PC-9 (cell line): ENCODE data around the gene ROR2. TPM values are rescaled to one million over a fixed set of nuclear protein-coding genes. Genes with fewer than 3 reads are reported as not detected.

Experiments used
- BruUV-seq: library from RNA; stranded (reverse); fragments of 400-500 nt; replicated peaks from 2 replicates; lab custom pipeline; 2021; lab: Mats Ljungman, UMichigan
- CTCF ChIA-PET: fragments of 300-600 bp; sonication (Branson Sonifier 250); formaldehyde crosslinking; loops from one replicate; lab custom pipeline; 2022; ENCODE audit warnings: antibody characterized with exemption; lab: Charles Lee
- POLR2A ChIA-PET: fragments of 300-600 bp; sonication (Branson Sonifier 250); formaldehyde crosslinking; loops from one replicate; lab custom pipeline; 2022; ENCODE audit warnings: antibody characterized with exemption; ENCODE audit not compliant: unreplicated experiment; lab: Charles Lee
- DNase-seq, 2 experiments: peaks; one replicate each; pipeline versions ENCODE4 v3.0.0 to v3.0.0-alpha.2; 2015 to 2022; ENCODE audit warnings: mixed read lengths in 1 of 2
- H2AFZ ChIP-seq: fragments of 200-600 bp; sonication (generic); 2 replicates; pipeline ENCODE4 v1.8.1; 2017; ENCODE audit warnings: antibody characterized with exemption
- H3F3A ChIP-seq: fragments of 200-600 bp; sonication (generic); 2 replicates; pipeline ENCODE4 v1.8.1; 2017; ENCODE audit warnings: antibody characterized with exemption, mild to moderate bottlenecking, low read depth; ENCODE audit not compliant: insufficient read depth
- H3K27ac ChIP-seq: fragments of 200-600 bp; sonication (generic); 2 replicates; pipeline ENCODE4 v1.6.1; 2016; ENCODE audit warnings: mixed run types
- H3K27me3 ChIP-seq: fragments of 200-600 bp; sonication (generic); 2 replicates; pipeline ENCODE4 v1.6.1; 2016; ENCODE audit warnings: low read depth, mixed run types; ENCODE audit not compliant: insufficient read depth
- H3K36me3 ChIP-seq: fragments of 200-600 bp; sonication (generic); 2 replicates; pipeline ENCODE4 v1.6.1; 2016; ENCODE audit warnings: low read depth, mixed run types
- H3K4me1 ChIP-seq: fragments of 200-600 bp; sonication (generic); replicated peaks from 2 replicates; pipeline ENCODE4 v1.6.1; 2016; ENCODE audit warnings: mixed run types; ENCODE audit not compliant: insufficient read depth
- H3K4me2 ChIP-seq: fragments of 200-600 bp; sonication (generic); 2 replicates; pipeline ENCODE4 v1.6.1; 2017; ENCODE audit warnings: mixed run types
- H3K4me3 ChIP-seq: fragments of 200-600 bp; sonication (generic); 2 replicates; pipeline ENCODE4 v1.6.1; 2016; ENCODE audit warnings: mixed run types
- H3K79me2 ChIP-seq: fragments of 200-600 bp; sonication (generic); 2 replicates; pipeline ENCODE4 v1.6.1; 2017; ENCODE audit warnings: low read depth, mixed run types
- H3K9me2 ChIP-seq: fragments of 200-600 bp; sonication (generic); 2 replicates; pipeline ENCODE4 v1.8.1; 2017; ENCODE audit warnings: mild to moderate bottlenecking; ENCODE audit not compliant: insufficient read depth
- H3K9me3 ChIP-seq: fragments of 200-600 bp; sonication (generic); 2 replicates; pipeline ENCODE4 v1.8.1; 2016; ENCODE audit warnings: low read depth; ENCODE audit not compliant: insufficient read depth
- H4K20me1 ChIP-seq: fragments of 200-600 bp; sonication (generic); 2 replicates; pipeline ENCODE4 v1.8.1; 2017; ENCODE audit not compliant: insufficient read depth
- EZH2 ChIP-seq: fragments of 200-600 bp; sonication (generic); IDR thresholded peaks from 2 replicates; pipeline ENCODE4 v1.8.0; 2017; ENCODE audit warnings: antibody characterized with exemption, low read depth
- intact Hi-C: fragments of 100-400 bp; cut with micrococcal nuclease; formaldehyde crosslinking; loops from one replicate; pipeline ENCODE4 v1.10.0; 2022; ENCODE audit not compliant: unreplicated experiment
- total RNA-seq: library from RNA; stranded (reverse); gene quantifications from 2 replicates; pipeline ENCODE4 v1.2.3, GENCODE V29; 2021
- TF ChIP-seq, protein P1 (sequence below): fragments of 200-600 bp; sonication (generic); conservative IDR thresholded peaks from 2 replicates; pipeline ENCODE4 v1.6.1; 2017; ENCODE audit warnings: mixed run types, antibody characterized with exemption, mild to moderate bottlenecking, moderate library complexity

The ROR2 gene
- total RNA-seq, 1 experiment from 2014 or later = not detected

- Histone ChIP-seq H3K36me3 (no peaks in the 10 kb centered on the region), H3F3A (no peaks in the 10 kb centered on the region), H4K20me1 (no peaks in the 10 kb centered on the region), H3K79me2 (no peaks in the 10 kb centered on the region), H3K9me2 (no peaks in the 10 kb centered on the region), H3K9me3 (peaks cover 4% of the 10 kb centered on the region; the same call in 1 of the 2 replicates), H2AFZ (no peak overlapping the region), H3K27ac (no peak overlapping the region), H3K4me1 (no peaks in the 10 kb centered on the region), H3K4me3 (no peak overlapping the region), H3K27me3 (peaks cover 95% of the 10 kb centered on the region), H3K4me2 (no peak overlapping the region)
- BruUV-seq = no TSS peak
- intact Hi-C loops = no loop called here
- TF ChIP-seq EZH2 = no peak
- TF ChIP-seq, protein P1, sequence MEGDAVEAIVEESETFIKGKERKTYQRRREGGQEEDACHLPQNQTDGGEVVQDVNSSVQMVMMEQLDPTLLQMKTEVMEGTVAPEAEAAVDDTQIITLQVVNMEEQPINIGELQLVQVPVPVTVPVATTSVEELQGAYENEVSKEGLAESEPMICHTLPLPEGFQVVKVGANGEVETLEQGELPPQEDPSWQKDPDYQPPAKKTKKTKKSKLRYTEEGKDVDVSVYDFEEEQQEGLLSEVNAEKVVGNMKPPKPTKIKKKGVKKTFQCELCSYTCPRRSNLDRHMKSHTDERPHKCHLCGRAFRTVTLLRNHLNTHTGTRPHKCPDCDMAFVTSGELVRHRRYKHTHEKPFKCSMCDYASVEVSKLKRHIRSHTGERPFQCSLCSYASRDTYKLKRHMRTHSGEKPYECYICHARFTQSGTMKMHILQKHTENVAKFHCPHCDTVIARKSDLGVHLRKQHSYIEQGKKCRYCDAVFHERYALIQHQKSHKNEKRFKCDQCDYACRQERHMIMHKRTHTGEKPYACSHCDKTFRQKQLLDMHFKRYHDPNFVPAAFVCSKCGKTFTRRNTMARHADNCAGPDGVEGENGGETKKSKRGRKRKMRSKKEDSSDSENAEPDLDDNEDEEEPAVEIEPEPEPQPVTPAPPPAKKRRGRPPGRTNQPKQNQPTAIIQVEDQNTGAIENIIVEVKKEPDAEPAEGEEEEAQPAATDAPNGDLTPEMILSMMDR = no peak
- POLR2A ChIA-PET = no interaction called here
- no peak for DNase-seq
- CTCF ChIA-PET = no interaction called here
Observed at GRCh38 chr9:91884696-91885687, 65.0 kb downstream of the ROR2 start.

GRCh38 chr9:91884153-91884552 is 65.9 kb downstream of the ROR2 start:
- no TSS peak for BruUV-seq
- ChIA-PET POLR2A (no interaction called here), CTCF (no interaction called here)
- Histone ChIP-seq H3K4me1 (no peaks in the 10 kb centered on the region), H3K79me2 (no peaks in the 10 kb centered on the region), H3K27me3 (peaks cover 91% of the 10 kb centered on the region), H3F3A (no peaks in the 10 kb centered on the region), H3K4me2 (no peak overlapping the region), H3K36me3 (no peaks in the 10 kb centered on the region), H3K27ac (no peak overlapping the region), H4K20me1 (no peaks in the 10 kb centered on the region), H3K9me3 (peaks cover 4% of the 10 kb centered on the region; the same call in 1 of the 2 replicates), H2AFZ (no peak overlapping the region), H3K4me3 (no peak overlapping the region), H3K9me2 (no peaks in the 10 kb centered on the region)
- no peak for DNase-seq
- intact Hi-C loops = no loop called here
- TF ChIP-seq, protein P1 = no peak
- TF ChIP-seq EZH2 = no peak

DNA sequence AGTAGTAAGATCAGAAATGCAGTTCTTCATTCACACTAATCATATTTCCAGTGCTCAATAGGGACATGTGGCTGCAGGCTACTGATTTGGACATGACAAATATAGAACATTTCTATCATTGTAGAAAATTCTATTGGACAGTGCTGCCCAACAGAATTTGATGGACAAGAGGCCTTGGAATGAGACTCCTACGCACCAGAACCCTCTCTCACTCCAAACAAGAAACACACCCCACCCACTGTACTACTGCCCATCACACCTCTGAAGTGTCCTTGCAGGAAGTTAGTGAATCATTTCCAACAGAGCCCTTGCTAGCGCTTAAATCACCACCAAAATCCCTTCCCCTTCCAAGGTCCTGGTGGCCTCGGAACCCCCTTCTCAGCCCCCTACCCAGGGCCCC is 66.5 kb downstream of the ROR2 start:
- no peaks in the 10 kb centered on the region for H3K79me2 ChIP-seq
- TF ChIP-seq, protein P1 = no peak
- TF ChIP-seq EZH2 = no peak
- intact Hi-C loops = no loop called here
- BruUV-seq = no TSS peak
- no peak overlapping the region for H2AFZ ChIP-seq
- H3K9me3 ChIP-seq = peaks cover 4% of the 10 kb centered on the region; the same call in 1 of the 2 replicates
- no peak overlapping the region for H3K4me2 ChIP-seq
- H3K4me1 ChIP-seq = no peaks in the 10 kb centered on the region
- H3K27me3 ChIP-seq = peaks cover 87% of the 10 kb centered on the region
- DNase-seq = no peak
- H4K20me1 ChIP-seq = no peaks in the 10 kb centered on the region
- H3K9me2 ChIP-seq = no peaks in the 10 kb centered on the region
- ChIA-PET POLR2A (no interaction called here), CTCF (no interaction called here)
- H3K36me3 ChIP-seq = no peaks in the 10 kb centered on the region
- no peak overlapping the region for H3K4me3 ChIP-seq
- no peak overlapping the region for H3K27ac ChIP-seq
- no peaks in the 10 kb centered on the region for H3F3A ChIP-seq
